HEK293T (cell line): ENCODE results near the gene MCTP2.

Experiments
- CTCF ChIA-PET: fragments of 350-600 bp; formaldehyde crosslinking; extraction: SDS; loops from one replicate; lab custom pipeline; 2021; ENCODE audit warnings: antibody characterized with exemption, inconsistent platforms; lab: Yijun Ruan, JAX
- POLR2A ChIA-PET: fragments of 350-600 bp; formaldehyde crosslinking; extraction: SDS; loops from one replicate; lab custom pipeline; 2020; ENCODE audit warnings: antibody characterized with exemption, inconsistent platforms; lab: Yijun Ruan, JAX
- DNase-seq: peaks from one replicate; pipeline ENCODE4 v3.0.0; 2012; ENCODE audit warnings: mixed read lengths; ENCODE audit errors: extremely low spot score
- ARNT ChIP-seq: fragments of 450-650 bp; IDR thresholded peaks from 2 replicates; pipeline ENCODE4 v1.6.1; 2017; ENCODE audit warnings: mild to moderate bottlenecking
- BHLHE40 ChIP-seq: fragments of 450-650 bp; IDR thresholded peaks from 2 replicates; pipeline ENCODE4 v1.6.1; 2016; ENCODE audit warnings: mild to moderate bottlenecking, moderate library complexity, borderline replicate concordance
- CTBP1 ChIP-seq: fragments of 450-650 bp; IDR thresholded peaks from 2 replicates; pipeline ENCODE4 v1.6.1; 2016; ENCODE audit warnings: borderline replicate concordance
- ELF4 ChIP-seq: fragments of 450-650 bp; IDR thresholded peaks from 2 replicates; pipeline ENCODE4 v1.6.1; 2017; ENCODE audit warnings: antibody characterized with exemption
- FOXA1 ChIP-seq: fragments of 450-650 bp; IDR thresholded peaks from 2 replicates; pipeline ENCODE4 v1.6.1; 2016; ENCODE audit warnings: mild to moderate bottlenecking
- FOXK2 ChIP-seq: fragments of 450-650 bp; IDR thresholded peaks from 2 replicates; pipeline ENCODE4 v1.6.1; 2016; ENCODE audit warnings: mild to moderate bottlenecking
- FOXM1 ChIP-seq: fragments of 450-650 bp; IDR thresholded peaks from 2 replicates; pipeline ENCODE4 v1.6.1; 2017; ENCODE audit warnings: mild to moderate bottlenecking, borderline replicate concordance
- HDGF ChIP-seq: fragments of 450-650 bp; IDR thresholded peaks from 2 replicates; pipeline ENCODE4 v1.6.1; 2017; ENCODE audit warnings: antibody characterized with exemption, borderline replicate concordance
- L3MBTL2 ChIP-seq: fragments of 450-650 bp; conservative IDR thresholded peaks from 2 replicates; pipeline ENCODE4 v1.6.1; 2016; ENCODE audit warnings: mild to moderate bottlenecking
- LEF1 ChIP-seq: fragments of 450-650 bp; IDR thresholded peaks from 2 replicates; pipeline ENCODE4 v1.6.1; 2017; ENCODE audit warnings: mild to moderate bottlenecking, borderline replicate concordance
- NFRKB ChIP-seq: fragments of 450-650 bp; IDR thresholded peaks from 2 replicates; pipeline ENCODE4 v1.6.1; 2016; ENCODE audit warnings: mild to moderate bottlenecking, moderate library complexity
- PKNOX1 ChIP-seq: fragments of 450-650 bp; IDR thresholded peaks from 2 replicates; pipeline ENCODE4 v1.6.1; 2016
- SP1 ChIP-seq: fragments of 450-650 bp; IDR thresholded peaks from 2 replicates; pipeline ENCODE4 v1.6.1; 2017
- SUZ12 ChIP-seq: fragments of 450-650 bp; IDR thresholded peaks from 2 replicates; pipeline ENCODE4 v1.6.1; 2016; ENCODE audit warnings: mild to moderate bottlenecking
- TARDBP ChIP-seq: fragments of 450-650 bp; IDR thresholded peaks from 2 replicates; pipeline ENCODE4 v1.6.1; 2016
- ZNF384 ChIP-seq: fragments of 450-650 bp; IDR thresholded peaks from 2 replicates; pipeline ENCODE4 v1.6.1; 2016

Gene MCTP2

GRCh38 chr15:94370936-94371285 is 139.6 kb downstream of the MCTP2 start:
- POLR2A ChIA-PET: no interaction called here
- DNase-seq: no peak
- TF ChIP-seq LEF1 (no peak), TARDBP (no peak), SUZ12 (no peak), FOXA1 (no peak), L3MBTL2 (no peak), ARNT (no peak), BHLHE40 (no peak), FOXK2 (no peak), FOXM1 (no peak), CTBP1 (no peak), HDGF (no peak), ZNF384 (no peak), ELF4 (no peak), PKNOX1 (no peak), SP1 (no peak), NFRKB (no peak)
- CTCF ChIA-PET: no interaction called here

GRCh38 chr15:94372821-94373220 is 141.5 kb downstream of the MCTP2 start:
- DNase-seq: no peak
- ChIA-PET CTCF (no interaction called here), POLR2A (no interaction called here)
- TF ChIP-seq LEF1: no peak

GRCh38 chr15:94375997-94376396 is 144.6 kb downstream of the MCTP2 start:
- CTCF ChIA-PET: no interaction called here

GRCh38 chr15:94379986-94380385 is 148.6 kb downstream of the MCTP2 start:
- TF ChIP-seq HDGF: no peak
- TF ChIP-seq NFRKB: no peak
- no peak for TF ChIP-seq ARNT
- no peak for TF ChIP-seq ELF4
- TF ChIP-seq ZNF384: no peak
- TF ChIP-seq FOXM1: no peak
- no peak for TF ChIP-seq L3MBTL2
- TF ChIP-seq SP1: no peak
- TF ChIP-seq LEF1: no peak
- TF ChIP-seq BHLHE40: no peak
- no peak for TF ChIP-seq CTBP1
- no peak for DNase-seq
- CTCF ChIA-PET: no interaction called here
- POLR2A ChIA-PET: no interaction called here

More at GRCh38 chr15:94375997-94376396, 144.6 kb downstream of the MCTP2 start:
- TF ChIP-seq NFRKB (no peak), PKNOX1 (no peak), ZNF384 (no peak), ARNT (no peak), FOXM1 (no peak), SUZ12 (no peak), L3MBTL2 (no peak), ELF4 (no peak), SP1 (no peak), BHLHE40 (no peak), FOXK2 (no peak), CTBP1 (no peak), FOXA1 (no peak), HDGF (no peak), TARDBP (no peak), LEF1 (no peak)
- POLR2A ChIA-PET: no interaction called here
- DNase-seq: no peak

- POLR2A ChIA-PET: no interaction called here
- CTCF ChIA-PET: no interaction called here
- no peak for DNase-seq
- TF ChIP-seq LEF1: no peak
- no peak for TF ChIP-seq L3MBTL2
- TF ChIP-seq HDGF: no peak
Observed at GRCh38 chr15:94380798-94381197, 149.4 kb downstream of the MCTP2 start.

GRCh38 chr15:94381384-94381783 is 150.0 kb downstream of the MCTP2 start:
- no peak for TF ChIP-seq LEF1
- no peak for TF ChIP-seq CTBP1
- TF ChIP-seq SUZ12: no peak
- TF ChIP-seq SP1: no peak
- TF ChIP-seq FOXA1: no peak
- no peak for TF ChIP-seq TARDBP
- no peak for TF ChIP-seq L3MBTL2
- TF ChIP-seq PKNOX1: no peak
- TF ChIP-seq FOXK2: no peak
- no peak for TF ChIP-seq BHLHE40
- no peak for TF ChIP-seq ELF4
- TF ChIP-seq ZNF384: no peak
- no peak for TF ChIP-seq FOXM1
- CTCF ChIA-PET: interaction anchor here (0.6 kb wide), 1 partner anchor 919 kb away, joined by 3 read pairs; no protein-coding TSS in a partner anchor
- POLR2A ChIA-PET: no interaction called here
- no peak for DNase-seq

GRCh38 chr15:94383041-94383440 is 151.7 kb downstream of the MCTP2 start:
- ChIA-PET POLR2A (no interaction called here), CTCF (interaction anchor here (0.6 kb wide), 1 partner anchor 50 kb away, joined by 3 read pairs; no protein-coding TSS in a partner anchor)
- no peak for TF ChIP-seq L3MBTL2
- no peak for TF ChIP-seq PKNOX1
- no peak for TF ChIP-seq FOXM1
- no peak for TF ChIP-seq LEF1
- DNase-seq: no peak
